Activated CD8-positive, alpha-beta T cell treated with anti-CD3 and anti-CD28 coated beads for 36 hours (primary cell): ENCODE data around the gene NXNL1. TPM values are rescaled to one million over a fixed set of nuclear protein-coding genes. Genes with fewer than 3 reads are reported as not detected.
A peak's percentile ranks its signal among the peaks of the same experiment; 100 is the strongest.
"Not testable (repeated sequence)": the region's sequence is repeated elsewhere in the genome, so short reads cannot be mapped to it uniquely, and the experiment has no call there.

Source experiments
- ATAC-seq: fragments of 200-7000 bp; cut with Tn5 transposase; one replicate; pipeline ENCODE4 v1.10.0; 2021; ENCODE audit warnings: mild to moderate bottlenecking, moderate library complexity
- CTCF ChIA-PET: fragments of 350-600 bp; sonication (Branson Sonifier 250); formaldehyde crosslinking; loops from one replicate; lab custom pipeline; 2021; ENCODE audit warnings: antibody characterized with exemption; lab: Charles Lee
- POLR2A ChIA-PET: fragments of 350-600 bp; sonication (Branson Sonifier 250); formaldehyde crosslinking; loops from one replicate; lab custom pipeline; 2021; ENCODE audit warnings: antibody characterized with exemption; lab: Charles Lee
- DNase-seq: peaks from one replicate; pipeline ENCODE4 v3.0.0-alpha.2; 2020
- H3K27ac Mint-ChIP-seq: one replicate; pipeline ENCODE4 v1.8.0; 2021; ENCODE audit warnings: mild to moderate bottlenecking, mixed read lengths
- H3K27me3 Mint-ChIP-seq: one replicate; pipeline ENCODE4 v1.8.0; 2021; ENCODE audit warnings: mixed read lengths
- H3K36me3 Mint-ChIP-seq: one replicate; pipeline ENCODE4 v1.8.0; 2021; ENCODE audit warnings: low read depth, mixed read lengths
- H3K4me1 Mint-ChIP-seq: one replicate; pipeline ENCODE4 v1.8.0; 2021; ENCODE audit warnings: low read depth, mixed read lengths
- H3K4me3 Mint-ChIP-seq: one replicate; pipeline ENCODE4 v1.8.0; 2021; ENCODE audit warnings: mild to moderate bottlenecking, moderate library complexity, mixed read lengths
- H3K9me3 Mint-ChIP-seq: one replicate; pipeline ENCODE4 v1.8.0; 2021; ENCODE audit warnings: mixed read lengths
- intact Hi-C: fragments of 100-400 bp; cut with micrococcal nuclease; formaldehyde crosslinking; loops from one replicate; pipeline ENCODE4 v1.10.0; 2022
- total RNA-seq, 2 experiments: library from RNA; stranded (reverse); gene quantifications; one replicate each; pipeline ENCODE4 v1.2.3, GENCODE V29; 2021
- TF ChIP-seq, protein P1 (sequence below): fragments of 200-600 bp; IDR thresholded peaks from one replicate; pipeline ENCODE4 v1.8.0; 2022; ENCODE audit warnings: antibody characterized with exemption, mild to moderate bottlenecking

NXNL1 gene
- total RNA-seq, 2 experiments from 2014 or later: not detected

DNA sequence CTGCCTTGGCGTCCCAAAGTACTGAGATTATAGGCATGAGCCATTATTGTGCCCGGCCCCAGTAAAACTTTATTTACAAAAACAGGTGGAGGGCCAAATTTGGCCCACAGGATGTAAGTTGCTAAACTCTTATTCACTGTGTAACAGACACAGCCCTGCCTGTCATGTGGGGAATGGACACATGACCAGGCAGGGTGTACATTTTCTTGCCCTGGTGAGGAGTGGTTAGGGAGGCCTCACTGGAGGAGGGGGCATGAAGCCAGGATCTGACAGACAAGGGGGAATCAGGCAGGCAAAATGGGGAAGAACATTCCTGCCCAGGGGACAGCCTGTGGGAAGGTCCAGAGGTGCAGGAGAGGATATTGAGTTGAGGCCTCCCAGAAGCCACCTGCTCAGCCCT is 43.3 kb upstream of the NXNL1 start:
- H3K4me1 Mint-ChIP-seq: peaks cover 27% of the 10 kb centered on the region
- no peak for DNase-seq
- POLR2A ChIA-PET: no interaction called here
- intact Hi-C loops: no loop called here
- H3K9me3 Mint-ChIP-seq: no peaks in the 10 kb centered on the region
- peaks cover 10% of the 10 kb centered on the region for H3K36me3 Mint-ChIP-seq
- TF ChIP-seq, protein P1, sequence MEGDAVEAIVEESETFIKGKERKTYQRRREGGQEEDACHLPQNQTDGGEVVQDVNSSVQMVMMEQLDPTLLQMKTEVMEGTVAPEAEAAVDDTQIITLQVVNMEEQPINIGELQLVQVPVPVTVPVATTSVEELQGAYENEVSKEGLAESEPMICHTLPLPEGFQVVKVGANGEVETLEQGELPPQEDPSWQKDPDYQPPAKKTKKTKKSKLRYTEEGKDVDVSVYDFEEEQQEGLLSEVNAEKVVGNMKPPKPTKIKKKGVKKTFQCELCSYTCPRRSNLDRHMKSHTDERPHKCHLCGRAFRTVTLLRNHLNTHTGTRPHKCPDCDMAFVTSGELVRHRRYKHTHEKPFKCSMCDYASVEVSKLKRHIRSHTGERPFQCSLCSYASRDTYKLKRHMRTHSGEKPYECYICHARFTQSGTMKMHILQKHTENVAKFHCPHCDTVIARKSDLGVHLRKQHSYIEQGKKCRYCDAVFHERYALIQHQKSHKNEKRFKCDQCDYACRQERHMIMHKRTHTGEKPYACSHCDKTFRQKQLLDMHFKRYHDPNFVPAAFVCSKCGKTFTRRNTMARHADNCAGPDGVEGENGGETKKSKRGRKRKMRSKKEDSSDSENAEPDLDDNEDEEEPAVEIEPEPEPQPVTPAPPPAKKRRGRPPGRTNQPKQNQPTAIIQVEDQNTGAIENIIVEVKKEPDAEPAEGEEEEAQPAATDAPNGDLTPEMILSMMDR: no peak
- no peak overlapping the region for H3K27ac Mint-ChIP-seq
- no peak overlapping the region for H3K4me3 Mint-ChIP-seq
- no peaks in the 10 kb centered on the region for H3K27me3 Mint-ChIP-seq
- ATAC-seq: no peak
- CTCF ChIA-PET: interaction anchor here (5.7 kb wide), 1 partner anchor 8 kb away, joined by 31 read pairs; no protein-coding TSS in a partner anchor

DNA sequence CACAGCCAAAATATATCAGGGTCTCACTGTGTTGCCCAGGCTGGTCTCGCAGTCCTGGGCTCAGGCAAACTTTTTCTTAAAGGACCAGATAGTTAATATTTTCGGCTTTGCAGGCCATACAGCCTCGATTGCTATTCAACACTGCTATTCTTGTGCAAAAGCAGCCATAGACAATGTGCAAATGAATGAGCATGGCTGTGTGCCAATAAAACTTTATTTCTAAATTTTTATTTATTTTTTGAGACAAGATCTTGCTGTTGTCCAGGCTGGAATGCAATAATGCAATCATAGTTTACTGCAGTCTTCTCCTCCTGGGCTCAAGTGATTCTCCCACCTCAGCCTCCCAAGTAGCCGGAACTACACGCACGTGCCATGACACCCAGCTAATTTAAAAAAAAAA is 42.5 kb upstream of the NXNL1 start:
- Mint-ChIP-seq H3K27me3 (no peaks in the 10 kb centered on the region), H3K27ac (no peak overlapping the region), H3K9me3 (no peaks in the 10 kb centered on the region), H3K4me3 (no peak overlapping the region), H3K4me1 (peaks cover 22% of the 10 kb centered on the region), H3K36me3 (peaks cover 7% of the 10 kb centered on the region)
- ATAC-seq: no peak
- ChIA-PET POLR2A (no interaction called here), CTCF (no interaction called here)
- intact Hi-C loops: no loop called here
- TF ChIP-seq, protein P1: no peak
- no peak for DNase-seq

DNA sequence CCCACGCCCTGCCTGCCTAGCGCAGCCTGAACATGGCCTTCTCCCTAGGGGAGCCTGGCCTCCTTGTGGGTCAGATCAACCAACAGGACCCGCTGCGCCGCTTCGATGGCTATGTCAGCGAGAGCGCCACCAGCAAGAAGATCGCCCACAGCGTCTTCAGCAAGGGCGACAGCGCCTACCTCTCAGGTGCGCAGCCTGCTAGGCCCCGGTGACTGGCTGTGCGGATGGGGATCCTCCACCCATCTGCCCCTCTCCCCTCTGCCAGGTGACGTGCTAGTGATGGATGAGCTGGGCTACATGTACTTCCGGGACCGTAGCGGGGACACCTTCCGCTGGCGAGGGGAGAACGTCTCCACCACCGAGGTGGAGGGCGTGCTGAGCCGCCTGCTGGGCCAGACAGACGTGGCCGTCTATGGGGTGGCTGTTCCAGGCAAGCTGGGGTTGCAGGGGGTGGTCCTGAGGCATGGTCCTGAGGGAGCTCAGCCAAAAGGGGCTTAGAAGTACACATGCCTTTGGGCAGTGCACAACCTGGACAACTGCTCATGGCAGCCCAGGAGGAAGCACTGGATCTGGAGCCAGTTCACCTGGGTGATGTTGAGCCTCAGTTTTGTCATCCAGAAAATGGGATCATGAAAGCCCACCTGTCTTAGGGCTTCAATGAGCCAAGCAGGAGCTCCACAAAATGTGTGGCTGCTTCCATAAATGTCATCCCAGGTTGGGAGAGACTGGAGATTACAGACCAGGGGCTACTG is 39.9 kb upstream of the NXNL1 start:
- CTCF ChIA-PET: interaction anchor here (1.2 kb wide), 1 partner anchor 10 kb away, joined by 3 read pairs; no protein-coding TSS in a partner anchor
- ATAC-seq: no peak
- DNase-seq: no peak
- Mint-ChIP-seq H3K4me3 (no peak overlapping the region), H3K4me1 (peaks cover 25% of the 10 kb centered on the region), H3K9me3 (no peaks in the 10 kb centered on the region), H3K27me3 (no peaks in the 10 kb centered on the region), H3K27ac (no peak overlapping the region), H3K36me3 (no peaks in the 10 kb centered on the region)
- intact Hi-C loops: no loop called here
- POLR2A ChIA-PET: interaction anchor here (0.7 to 2.0 kb wide), 4 partner anchors 11 to 282 kb away, joined by 3 to 7 read pairs (median 3); partner anchors contain the start of gene PGLS
- TF ChIP-seq, protein P1: no peak

DNA sequence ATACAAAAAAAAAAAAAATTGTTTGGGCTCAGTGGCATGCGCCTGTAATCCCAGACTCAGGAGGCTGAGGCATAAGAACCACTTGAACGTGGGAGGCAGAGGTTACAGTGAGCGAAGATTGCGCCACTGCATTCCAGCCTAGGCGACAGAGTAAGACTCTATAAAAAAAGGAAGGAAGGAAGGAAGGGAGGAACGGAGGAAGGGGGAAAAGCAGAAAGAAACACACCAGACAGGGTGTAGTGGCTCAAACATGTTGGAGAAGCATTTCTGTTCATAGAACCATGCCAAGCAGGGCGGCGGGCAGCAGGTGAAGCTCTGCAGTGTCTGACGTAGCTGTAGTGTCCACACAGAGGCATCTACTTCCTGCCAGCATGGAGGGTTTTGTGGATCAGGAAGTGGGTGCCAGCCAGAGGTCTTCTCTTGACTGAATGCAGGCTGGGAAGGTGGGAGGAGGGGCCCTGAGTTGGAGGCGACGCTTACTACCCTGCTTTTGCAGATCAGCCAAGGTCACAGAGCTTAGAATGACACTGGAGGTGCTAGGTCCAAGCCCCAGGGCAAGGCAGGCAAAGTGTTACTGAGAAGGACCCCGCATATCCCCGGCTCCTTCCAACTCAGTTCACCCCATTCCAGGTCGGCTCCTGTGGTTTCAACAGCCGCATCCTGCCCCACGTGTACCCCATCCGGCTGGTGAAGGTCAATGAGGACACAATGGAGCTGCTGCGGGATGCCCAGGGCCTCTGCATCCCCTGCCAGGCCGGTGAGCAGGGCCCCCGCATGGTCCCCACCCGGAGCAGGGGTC is 39.1 kb upstream of the NXNL1 start:
- no peaks in the 10 kb centered on the region for H3K27me3 Mint-ChIP-seq
- H3K27ac Mint-ChIP-seq: peak overlapping the region; percentile 78
- H3K4me3 Mint-ChIP-seq: no peak overlapping the region
- TF ChIP-seq, protein P1: no peak
- H3K4me1 Mint-ChIP-seq: peaks cover 25% of the 10 kb centered on the region
- peak; percentile 50 for DNase-seq
- ATAC-seq: peak; percentile 10
- intact Hi-C loops: no loop called here
- H3K9me3 Mint-ChIP-seq: no peaks in the 10 kb centered on the region
- ChIA-PET CTCF (interaction anchor here (1.2 kb wide), 1 partner anchor 10 kb away, joined by 3 read pairs; no protein-coding TSS in a partner anchor), POLR2A (interaction anchor here (0.7 to 2.0 kb wide), 3 partner anchors 11 to 283 kb away, joined by 3 to 7 read pairs (median 3); partner anchors contain the start of gene PGLS)
- H3K36me3 Mint-ChIP-seq: no peaks in the 10 kb centered on the region

DNA sequence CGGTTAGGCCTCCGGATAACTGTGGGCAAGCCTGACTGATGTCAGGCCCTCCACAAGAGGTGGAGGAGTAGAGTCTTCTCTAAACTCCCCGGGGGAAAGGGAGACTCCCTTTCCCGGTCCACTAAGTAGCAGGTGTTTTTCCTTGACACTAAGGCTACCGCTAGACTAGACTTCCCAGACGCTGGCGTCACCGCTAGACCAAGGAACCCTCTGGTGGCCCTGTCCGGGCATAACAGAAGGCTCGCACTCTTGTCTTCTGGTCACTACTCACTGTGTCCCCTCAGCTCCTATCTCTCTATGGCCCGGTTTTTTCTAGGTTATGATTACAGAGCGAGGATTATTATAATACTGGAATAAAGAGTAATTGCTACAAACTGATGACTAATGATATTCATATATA is 38.3 kb upstream of the NXNL1 start:
- POLR2A ChIA-PET, H3K36me3 Mint-ChIP-seq, H3K9me3 Mint-ChIP-seq, H3K4me3 Mint-ChIP-seq, ATAC-seq, CTCF ChIA-PET, intact Hi-C loops, H3K27ac Mint-ChIP-seq, H3K27me3 Mint-ChIP-seq, DNase-seq: not testable (repeated sequence)
- H3K4me1 Mint-ChIP-seq: peaks cover 25% of the 10 kb centered on the region
